ENCODE measurements around the gene IGDCC3. TPM values are rescaled to one million over a fixed set of nuclear protein-coding genes. Genes with fewer than 3 reads are reported as not detected.
A peak's percentile ranks its signal among the peaks of the same experiment; 100 is the strongest.

The IGDCC3 gene
- polyA plus RNA-seq, 1 donor from 2014 or later: 14.4 TPM

GRCh38 chr15:65381445-65382145 lies 3.8 kb upstream of the IGDCC3 start:
- no peaks in the 10 kb centered on the region for H3K9me2 ChIP-seq (ENCODE audit: insufficient read depth, low read length)
- no peaks in the 10 kb centered on the region for H3K9me3 ChIP-seq (ENCODE audit: low read length)
- no peaks in the 10 kb centered on the region for H3F3A ChIP-seq (ENCODE audit: insufficient read depth, low read length, poor library complexity, severe bottlenecking)
- peak overlapping the region; percentile 49 for H3K4me2 ChIP-seq (ENCODE audit: low read length)
- peak overlapping the region; percentile 31 for H3K4me3 ChIP-seq (ENCODE audit: low read length)
- no peaks in the 10 kb centered on the region for H3K36me3 ChIP-seq (ENCODE audit: insufficient read depth, low read length)
- peak overlapping the region; percentile 19 for H2AFZ ChIP-seq (ENCODE audit: low read depth, low read length)
- no peaks in the 10 kb centered on the region for H3K27me3 ChIP-seq (ENCODE audit: insufficient read depth, low read depth, low read length)
- peak overlapping the region; percentile 45 for H3K9ac ChIP-seq (ENCODE audit: low read length)
- TF ChIP-seq REST (IDR thresholded peaks at IDR 0.05; ENCODE audit: borderline replicate concordance) (no peak), POLR2AphosphoS5 (IDR thresholded peaks at IDR 0.05) (no peak), CTCF (IDR thresholded peaks at IDR 0.05; ENCODE audit: poor library complexity, severe bottlenecking) (no peak), SMC3 (conservative IDR thresholded peaks at IDR 0.05; ENCODE audit: poor library complexity) (no peak), MXI1 (conservative IDR thresholded peaks at IDR 0.05; ENCODE audit: poor library complexity, severe bottlenecking) (no peak), RAD21 (conservative IDR thresholded peaks at IDR 0.05) (no peak), TAF1 (IDR thresholded peaks at IDR 0.05; ENCODE audit: low read depth) (no peak), EZH2 (IDR thresholded peaks at IDR 0.05; ENCODE audit: borderline replicate concordance, insufficient read depth, low read length, poor library complexity, severe bottlenecking) (no peak)
- H4K20me1 ChIP-seq (ENCODE audit: insufficient read depth): no peaks in the 10 kb centered on the region
- H3K79me2 ChIP-seq (replicated peaks; ENCODE audit: insufficient read depth, low read length): no peaks in the 10 kb centered on the region
- H3K27ac ChIP-seq (ENCODE audit: low read length): peak overlapping the region; percentile 67

GRCh38 chr15:65379986-65380385 lies 2.2 kb upstream of the IGDCC3 start:
- Histone ChIP-seq H3K27me3 (ENCODE audit: insufficient read depth, low read depth, low read length) (no peaks in the 10 kb centered on the region), H4K20me1 (ENCODE audit: insufficient read depth) (no peaks in the 10 kb centered on the region), H3K79me2 (replicated peaks; ENCODE audit: insufficient read depth, low read length) (peaks cover 13% of the 10 kb centered on the region), H3F3A (ENCODE audit: insufficient read depth, low read length, poor library complexity, severe bottlenecking) (no peaks in the 10 kb centered on the region), H3K4me3 (ENCODE audit: low read length) (no peak overlapping the region), H3K9me2 (ENCODE audit: insufficient read depth, low read length) (no peaks in the 10 kb centered on the region), H3K9ac (ENCODE audit: low read length) (no peak overlapping the region), H3K27ac (ENCODE audit: low read length) (no peak overlapping the region), H3K36me3 (ENCODE audit: insufficient read depth, low read length) (no peaks in the 10 kb centered on the region), H2AFZ (ENCODE audit: low read depth, low read length) (no peak overlapping the region), H3K4me2 (ENCODE audit: low read length) (no peak overlapping the region), H3K9me3 (ENCODE audit: low read length) (no peaks in the 10 kb centered on the region)
- no peak for TF ChIP-seq EZH2 (IDR thresholded peaks at IDR 0.05; ENCODE audit: borderline replicate concordance, insufficient read depth, low read length, poor library complexity, severe bottlenecking)
- TF ChIP-seq MXI1 (conservative IDR thresholded peaks at IDR 0.05; ENCODE audit: poor library complexity, severe bottlenecking): no peak
- no peak for TF ChIP-seq SMC3 (conservative IDR thresholded peaks at IDR 0.05; ENCODE audit: poor library complexity)
- no peak for TF ChIP-seq POLR2AphosphoS5 (IDR thresholded peaks at IDR 0.05)
- TF ChIP-seq EP300 (conservative IDR thresholded peaks at IDR 0.05; ENCODE audit: poor library complexity, severe bottlenecking): no peak
- TF ChIP-seq RAD21 (conservative IDR thresholded peaks at IDR 0.05): no peak
- no peak for TF ChIP-seq TAF1 (IDR thresholded peaks at IDR 0.05; ENCODE audit: low read depth)
